Measurements from ENCODE around the gene CDC6.

DNA sequence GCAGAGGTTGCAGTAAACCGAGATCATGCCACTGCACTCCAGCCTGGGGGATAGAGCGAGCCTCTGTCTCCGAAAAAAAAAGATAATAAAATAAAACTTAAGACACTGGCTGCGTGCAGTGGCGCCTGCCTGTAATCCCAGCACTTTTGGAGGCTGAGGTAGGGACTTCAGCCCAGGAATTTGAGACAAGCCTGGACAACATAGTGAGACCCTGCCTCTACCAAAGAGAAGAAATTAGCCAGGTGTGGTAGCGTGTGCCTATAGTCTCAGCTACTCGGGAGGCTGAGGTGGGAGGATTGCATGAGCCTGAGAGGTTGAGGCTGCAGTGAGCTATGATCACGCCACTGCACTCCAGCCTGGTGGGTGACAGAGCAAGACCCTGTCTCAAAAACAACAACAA lies 47.9 kb downstream of the CDC6 start:
- no peak for TF ChIP-seq POLR2A (IDR thresholded peaks at IDR 0.05)
- TF ChIP-seq, protein P1, sequence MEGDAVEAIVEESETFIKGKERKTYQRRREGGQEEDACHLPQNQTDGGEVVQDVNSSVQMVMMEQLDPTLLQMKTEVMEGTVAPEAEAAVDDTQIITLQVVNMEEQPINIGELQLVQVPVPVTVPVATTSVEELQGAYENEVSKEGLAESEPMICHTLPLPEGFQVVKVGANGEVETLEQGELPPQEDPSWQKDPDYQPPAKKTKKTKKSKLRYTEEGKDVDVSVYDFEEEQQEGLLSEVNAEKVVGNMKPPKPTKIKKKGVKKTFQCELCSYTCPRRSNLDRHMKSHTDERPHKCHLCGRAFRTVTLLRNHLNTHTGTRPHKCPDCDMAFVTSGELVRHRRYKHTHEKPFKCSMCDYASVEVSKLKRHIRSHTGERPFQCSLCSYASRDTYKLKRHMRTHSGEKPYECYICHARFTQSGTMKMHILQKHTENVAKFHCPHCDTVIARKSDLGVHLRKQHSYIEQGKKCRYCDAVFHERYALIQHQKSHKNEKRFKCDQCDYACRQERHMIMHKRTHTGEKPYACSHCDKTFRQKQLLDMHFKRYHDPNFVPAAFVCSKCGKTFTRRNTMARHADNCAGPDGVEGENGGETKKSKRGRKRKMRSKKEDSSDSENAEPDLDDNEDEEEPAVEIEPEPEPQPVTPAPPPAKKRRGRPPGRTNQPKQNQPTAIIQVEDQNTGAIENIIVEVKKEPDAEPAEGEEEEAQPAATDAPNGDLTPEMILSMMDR (IDR thresholded peaks at IDR 0.05) = no peak
